GM23248 (cell line): ENCODE data around the gene PARVB.

Experiments
- EZH2 ChIP-seq: fragments of 200-600 bp; sonication (generic); IDR thresholded peaks from 2 replicates; pipeline ENCODE4 v1.6.1; 2018; ENCODE audit warnings: antibody characterized with exemption, mild to moderate bottlenecking; ENCODE audit not compliant: insufficient read depth, poor library complexity, severe bottlenecking
- EZH2phosphoT487 ChIP-seq: fragments of 200-600 bp; sonication (generic); IDR thresholded peaks from 2 replicates; pipeline ENCODE4 v1.6.1; 2018; ENCODE audit warnings: antibody characterized with exemption, moderate library complexity, mild to moderate bottlenecking, low read depth; ENCODE audit not compliant: insufficient read depth

- TF ChIP-seq EZH2 (no peak), EZH2phosphoT487 (no peak)
These were observed 58.7 kb downstream of the PARVB start for GRCh38 chr22:44082801-44083200.
